ENCODE results near the gene TRABD2B.

- TF ChIP-seq CTCF (conservative IDR thresholded peaks at IDR 0.05; ENCODE audit: low read depth, low read length) (no peak), EZH2 (IDR thresholded peaks at IDR 0.05; ENCODE audit: borderline replicate concordance, low read depth, low read length, poor library complexity, severe bottlenecking) (no peak)
Observed at GRCh38 chr1:47720111-47720510, 277.1 kb downstream of the TRABD2B start.

Data from A673 (cell line).